D721Med (cell line): ENCODE measurements around the gene TUBA1B.
A peak's percentile ranks its signal among the peaks of the same experiment; 100 is the strongest.

ENCODE experiments used
- DNase-seq: peaks from one replicate; pipeline ENCODE4 v3.0.0; 2011; ENCODE audit warnings: low spot score; ENCODE audit not compliant: insufficient read length
- FAIRE-seq: peaks from 2 replicates; lab custom pipeline; 2011; peaks lifted over from hg19 to GRCh38; lab: Jason Lieb, UNC
- CTCF ChIP-seq: IDR thresholded peaks from 2 replicates; pipeline ENCODE4 v1.5.1; 2012; ENCODE audit warnings: mild to moderate bottlenecking, control low read depth; ENCODE audit not compliant: insufficient read depth; ENCODE audit errors: missing control alignments

TUBA1B gene

GRCh38 chr12:49126852-49127763, 4.1 kb downstream of the TUBA1B start:
- TF ChIP-seq CTCF = no peak
- DNase-seq (no peak), FAIRE-seq (no peak)

DNA sequence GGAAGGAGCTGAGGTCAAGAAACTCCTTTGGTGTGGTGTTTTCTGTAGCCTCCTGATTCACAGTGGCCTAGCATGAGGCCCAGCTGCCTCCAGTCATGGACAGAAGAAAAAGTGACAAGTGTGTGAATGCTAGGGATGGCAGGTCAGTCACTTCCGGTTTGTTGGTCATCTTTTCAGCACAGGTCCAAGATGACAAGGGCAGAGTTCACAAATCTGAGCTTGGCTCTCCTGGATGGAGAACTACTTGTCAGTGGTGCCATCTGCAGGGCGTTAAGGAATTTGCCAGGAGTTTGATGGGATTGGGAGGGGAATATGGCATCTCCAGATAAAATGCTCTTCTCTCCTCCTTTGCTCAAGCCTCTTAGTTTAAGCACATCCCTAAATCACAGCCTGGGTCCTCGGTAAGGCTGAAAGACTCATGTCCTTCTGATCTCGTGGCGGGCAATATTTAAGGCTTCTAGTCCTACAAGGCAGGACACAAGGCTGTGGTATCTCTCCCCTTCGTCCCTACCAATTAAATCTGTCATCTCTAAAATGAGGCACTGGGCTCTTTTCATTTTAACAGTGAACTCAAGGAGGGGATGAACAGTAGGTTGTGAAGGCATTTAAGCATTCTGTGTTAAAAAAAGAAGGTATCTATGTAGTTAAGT, 10.0 kb downstream of the TUBA1B start:
- DNase-seq (no peak), FAIRE-seq (no peak)
- TF ChIP-seq CTCF = peak; percentile 73

GRCh38 chr12:49111206-49111605, 20.0 kb downstream of the TUBA1B start:
- FAIRE-seq (no peak), DNase-seq (no peak)
- TF ChIP-seq CTCF = no peak

DNA sequence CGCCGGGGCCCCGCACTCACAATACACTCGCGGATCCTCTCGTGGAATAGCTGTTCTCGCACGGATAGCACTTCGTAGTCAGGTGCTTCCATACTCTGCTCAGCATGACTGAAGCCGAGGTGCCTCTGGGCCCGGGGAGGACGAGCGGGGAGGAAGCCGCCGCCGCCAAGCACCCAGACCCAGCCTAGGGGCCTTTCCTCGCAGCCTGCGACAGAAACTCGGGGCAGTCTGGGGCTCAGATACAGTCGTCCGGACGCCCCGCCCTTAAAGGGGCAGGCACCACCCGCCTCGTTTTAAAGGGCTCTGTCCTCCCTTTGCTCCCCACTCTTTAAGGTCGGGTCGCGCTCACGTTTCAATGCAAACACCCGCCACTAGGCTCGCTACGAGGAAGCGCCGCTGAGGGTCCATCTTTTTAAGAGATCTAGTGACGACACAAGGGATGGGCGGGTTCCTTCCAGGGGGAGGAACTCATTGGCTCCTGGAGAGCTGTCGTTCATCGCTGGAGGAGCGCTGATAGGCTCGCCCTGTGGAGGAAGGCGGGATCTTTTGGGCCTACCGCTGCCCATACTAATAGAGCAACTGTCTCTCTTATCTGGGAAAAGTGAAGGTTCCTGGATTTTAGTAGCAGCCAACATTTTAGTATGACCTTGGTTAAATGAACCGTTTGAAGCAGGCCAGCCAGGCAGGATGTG, 20.6 kb downstream of the TUBA1B start, which contains the start of gene LMBR1L:
Gene LMBR1L (minus strand): TSS at position 384 of the 692 bp plus-strand sequence. CDS start 292 bp downstream, at position 92.
- peak; percentile 44 for FAIRE-seq

DNA sequence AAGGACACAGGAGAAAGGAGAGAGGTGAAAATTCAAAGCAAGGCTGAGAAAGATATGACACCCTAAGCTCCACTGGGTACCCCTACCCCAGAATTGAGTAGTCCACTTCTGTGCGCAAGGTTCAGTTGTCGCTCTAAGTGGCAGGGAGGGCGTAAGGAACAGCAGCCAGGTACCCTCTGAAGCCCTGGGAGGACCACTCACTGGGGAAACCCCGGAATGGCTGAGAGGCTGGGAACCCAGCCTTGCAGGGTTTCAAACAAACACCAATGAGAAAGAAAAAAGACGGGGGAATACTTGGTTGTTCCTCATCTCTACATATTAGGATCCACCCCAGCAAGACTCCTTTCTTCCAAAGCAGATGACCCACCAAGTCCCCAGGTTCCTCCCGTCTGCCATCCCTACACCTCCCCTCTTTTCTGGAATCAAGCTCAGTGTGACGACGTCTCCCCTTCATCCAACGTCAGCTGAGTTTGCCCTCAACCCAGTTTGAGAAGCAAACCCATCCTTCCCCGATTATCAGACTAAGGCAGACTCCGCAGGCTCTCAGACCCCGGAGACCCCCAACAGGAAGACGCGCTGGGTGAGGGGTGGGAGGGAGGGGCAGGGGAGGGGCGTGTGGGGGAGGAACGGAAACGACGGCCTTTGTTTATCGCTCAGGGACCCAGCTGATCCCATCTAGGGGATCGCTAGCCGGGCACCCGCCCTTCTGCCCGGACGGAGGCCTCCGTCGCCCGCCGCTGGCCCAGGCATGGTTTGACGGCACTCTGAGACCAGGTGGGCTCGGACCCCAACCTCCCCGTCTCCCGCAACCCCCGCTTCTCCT, 21.3 kb downstream of the TUBA1B start:
- TF ChIP-seq CTCF = no peak
- no peak for FAIRE-seq

More for the DNA sequence above, 20.6 kb downstream of the TUBA1B start, which contains the start of gene LMBR1L:
- DNase-seq = peak; percentile 98
- TF ChIP-seq CTCF = no peak

DNA sequence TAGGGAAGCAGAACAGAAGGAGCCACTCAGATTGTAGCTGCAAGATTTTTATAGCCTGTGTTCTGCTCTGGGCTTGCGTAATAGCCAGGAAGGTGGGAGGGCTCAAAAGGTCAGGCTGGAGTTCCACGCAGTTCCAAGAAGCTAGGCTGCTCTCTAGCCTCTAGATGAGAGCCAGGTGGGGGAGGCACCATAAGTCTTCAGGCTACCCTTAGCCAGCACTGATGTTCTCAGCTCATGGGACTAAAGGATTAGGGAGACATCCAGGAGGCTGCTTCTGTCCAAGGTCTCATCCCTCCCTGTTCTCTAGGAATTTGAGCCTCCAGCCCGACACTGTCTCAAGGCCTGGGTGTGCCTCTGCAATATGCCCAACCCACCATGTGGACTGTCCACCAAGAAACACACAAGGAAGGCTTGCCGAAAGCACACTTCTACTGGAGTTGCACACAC, 22.2 kb downstream of the TUBA1B start:
- FAIRE-seq (no peak), DNase-seq (no peak)
- no peak for TF ChIP-seq CTCF

More for the DNA sequence above, 21.3 kb downstream of the TUBA1B start:
- DNase-seq = no peak
